ENCODE results near the gene SCLY. TPM values are rescaled to one million over a fixed set of nuclear protein-coding genes. Genes with fewer than 3 reads are reported as not detected.

The SCLY gene
- total and polyA plus RNA-seq, 2 of the 13 experiments (the other 11 are each of a cell fraction or from before 2014, with no cell fraction given), result 27.9 to 38.6 TPM

DNA sequence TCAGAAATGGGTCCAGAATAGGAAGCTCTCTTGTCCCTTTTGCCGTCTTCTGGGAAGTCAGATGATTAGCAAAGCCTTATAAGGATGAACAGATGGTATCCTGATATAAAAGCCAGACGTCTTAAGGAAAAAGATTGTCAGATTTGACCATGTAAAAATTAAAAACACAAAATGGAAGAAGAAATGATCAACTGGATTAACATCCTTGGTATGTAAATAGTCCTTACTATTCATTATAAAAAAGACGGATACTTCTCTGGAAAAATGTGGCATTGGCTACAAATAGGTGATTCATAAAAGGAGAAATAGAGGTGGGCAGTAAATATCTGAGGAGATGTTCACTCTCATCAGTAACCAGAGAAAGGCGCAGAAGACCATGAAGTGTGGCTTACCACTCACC, 33.7 kb upstream of the SCLY start:
- no peaks in the 10 kb centered on the region for H3K9me3 ChIP-seq (ENCODE audit: low read length)
- no peak for ATAC-seq
- no peak overlapping the region for H3K4me3 ChIP-seq (replicated peaks in 1 of 3; ENCODE audit: insufficient read depth in 1 of 3, low read depth in 2 of 3, low read length in 3 of 3)
- H3K27me3 ChIP-seq (ENCODE audit: control insufficient read depth in 1 of 2, insufficient read depth in 2 of 2, low read length in 2 of 2), result no peaks in the 10 kb centered on the region
- WGBS (ENCODE audit: low lambda C conversion rate), result 95% methylated on average over 4 of the region's 4 CpGs
- peaks cover 14% of the 10 kb centered on the region for H3K4me1 ChIP-seq (ENCODE audit: insufficient read depth, low read length)
- H4K20me1 ChIP-seq (ENCODE audit: insufficient read depth, low read length), result no peaks in the 10 kb centered on the region
- in situ Hi-C loops (cut with HindIII; ENCODE audit: extremely low pct_ligation_motif_present, low pct_unique_long_range_greater_than_20kb), result no loop called here
- POLR2A ChIA-PET, result no interaction called here
- DNase-seq (ENCODE audit: low spot score), result no peak
- no peak for FAIRE-seq
- no peak for TF ChIP-seq MLLT10 (CRISPR knock-in tag; IDR thresholded peaks at IDR 0.05)
- TF ChIP-seq ZNF619 (CRISPR knock-in tag; IDR thresholded peaks at IDR 0.05), result no peak
- TF ChIP-seq SNAI1 (CRISPR knock-in tag; IDR thresholded peaks at IDR 0.05; ENCODE audit: borderline replicate concordance), result no peak
- no peak for TF ChIP-seq ASH2L (IDR thresholded peaks at IDR 0.05; ENCODE audit: insufficient read length, low read depth, low read length)
- TF ChIP-seq EHMT2 (IDR thresholded peaks at IDR 0.05; ENCODE audit: borderline replicate concordance, low read depth, low read length), result no peak
- TF ChIP-seq, protein P1, sequence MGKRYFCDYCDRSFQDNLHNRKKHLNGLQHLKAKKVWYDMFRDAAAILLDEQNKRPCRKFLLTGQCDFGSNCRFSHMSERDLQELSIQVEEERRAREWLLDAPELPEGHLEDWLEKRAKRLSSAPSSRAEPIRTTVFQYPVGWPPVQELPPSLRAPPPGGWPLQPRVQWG (CRISPR knock-in tag; IDR thresholded peaks at IDR 0.05; ENCODE audit: borderline replicate concordance, low read depth), result no peak
- TF ChIP-seq, protein P2, sequence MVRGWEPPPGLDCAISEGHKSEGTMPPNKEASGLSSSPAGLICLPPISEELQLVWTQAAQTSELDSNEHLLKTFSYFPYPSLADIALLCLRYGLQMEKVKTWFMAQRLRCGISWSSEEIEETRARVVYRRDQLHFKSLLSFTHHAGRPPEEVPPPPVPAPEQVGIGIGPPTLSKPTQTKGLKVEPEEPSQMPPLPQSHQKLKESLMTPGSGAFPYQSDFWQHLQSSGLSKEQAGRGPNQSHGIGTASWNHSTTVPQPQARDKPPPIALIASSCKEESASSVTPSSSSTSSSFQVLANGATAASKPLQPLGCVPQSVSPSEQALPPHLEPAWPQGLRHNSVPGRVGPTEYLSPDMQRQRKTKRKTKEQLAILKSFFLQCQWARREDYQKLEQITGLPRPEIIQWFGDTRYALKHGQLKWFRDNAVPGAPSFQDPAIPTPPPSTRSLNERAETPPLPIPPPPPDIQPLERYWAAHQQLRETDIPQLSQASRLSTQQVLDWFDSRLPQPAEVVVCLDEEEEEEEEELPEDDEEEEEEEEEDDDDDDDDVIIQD (CRISPR knock-in tag; IDR thresholded peaks at IDR 0.05; ENCODE audit: low read depth), result no peak
- TF ChIP-seq, protein P3, sequence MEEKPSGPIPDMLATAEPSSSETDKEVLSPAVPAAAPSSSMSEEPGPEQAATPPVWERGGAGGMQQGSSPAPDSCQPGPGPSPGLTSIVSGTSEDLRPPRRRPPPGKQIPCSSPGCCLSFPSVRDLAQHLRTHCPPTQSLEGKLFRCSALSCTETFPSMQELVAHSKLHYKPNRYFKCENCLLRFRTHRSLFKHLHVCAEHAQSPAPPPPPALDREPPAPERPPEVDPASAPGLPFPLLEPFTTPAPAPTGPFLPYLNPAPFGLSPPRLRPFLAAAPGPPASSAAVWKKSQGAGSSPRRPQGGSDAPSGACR (CRISPR knock-in tag; IDR thresholded peaks at IDR 0.05), result no peak
- TF ChIP-seq, protein P4, sequence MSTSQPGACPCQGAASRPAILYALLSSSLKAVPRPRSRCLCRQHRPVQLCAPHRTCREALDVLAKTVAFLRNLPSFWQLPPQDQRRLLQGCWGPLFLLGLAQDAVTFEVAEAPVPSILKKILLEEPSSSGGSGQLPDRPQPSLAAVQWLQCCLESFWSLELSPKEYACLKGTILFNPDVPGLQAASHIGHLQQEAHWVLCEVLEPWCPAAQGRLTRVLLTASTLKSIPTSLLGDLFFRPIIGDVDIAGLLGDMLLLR (CRISPR knock-in tag; IDR thresholded peaks at IDR 0.05), result no peak
- TF ChIP-seq CBX5 (CRISPR knock-in tag; IDR thresholded peaks at IDR 0.05; ENCODE audit: borderline replicate concordance), result no peak
- TF ChIP-seq REL (CRISPR knock-in tag; conservative IDR thresholded peaks at IDR 0.05), result no peak
- TF ChIP-seq ZBTB7A (CRISPR knock-in tag; IDR thresholded peaks at IDR 0.05), result no peak
- TF ChIP-seq ZNF160 (CRISPR knock-in tag; IDR thresholded peaks at IDR 0.05), result no peak
- TF ChIP-seq TP53 (CRISPR knock-in tag; conservative IDR thresholded peaks at IDR 0.05), result no peak
- no peak for TF ChIP-seq ERF (CRISPR knock-in tag; IDR thresholded peaks at IDR 0.05)
- TF ChIP-seq ZNF558 (CRISPR knock-in tag; IDR thresholded peaks at IDR 0.05; ENCODE audit: borderline replicate concordance), result no peak
- H3K79me2 ChIP-seq (ENCODE audit: insufficient read depth, low read length), result no peaks in the 10 kb centered on the region
- intact Hi-C loops (cut with micrococcal nuclease; ENCODE audit: unreplicated experiment), result no loop called here
- H3K36me3 ChIP-seq (replicated peaks in 1 of 2; ENCODE audit: control insufficient read depth in 1 of 2, insufficient read depth in 2 of 2, low read length in 2 of 2), result peaks cover 19 to 39% of the 10 kb centered on the region in 2 experiments
- no peak overlapping the region for H3K27ac ChIP-seq (ENCODE audit: extremely low read length, insufficient read depth, low read length)
- no peak overlapping the region for H3K4me2 ChIP-seq (ENCODE audit: low read depth, low read length)
- H3K9ac ChIP-seq (ENCODE audit: insufficient read depth, low read depth, low read length), result no peak overlapping the region
- H2AFZ ChIP-seq (ENCODE audit: low read length), result no peak overlapping the region
- BruUV-seq (replicated peaks), result no TSS peak
- CTCF ChIA-PET (ENCODE audit: low intra/inter-chr PET ratio, low total read pairs), result no interaction called here
